GM18499 (cell line): Measurements from ENCODE around the gene KRT84.
"Not testable (repeated sequence)": the region's sequence is repeated elsewhere in the genome, so short reads cannot be mapped to it uniquely, and the experiment has no call there.

Experiments
- ATAC-seq: cut with Tn5 transposase; IDR thresholded peaks from one replicate; pipeline ENCODE4 v1.9.1; 2021; ENCODE audit warnings: moderate number of reproducible peaks; ENCODE audit not compliant: insufficient read depth, unreplicated experiment

The KRT84 gene

DNA sequence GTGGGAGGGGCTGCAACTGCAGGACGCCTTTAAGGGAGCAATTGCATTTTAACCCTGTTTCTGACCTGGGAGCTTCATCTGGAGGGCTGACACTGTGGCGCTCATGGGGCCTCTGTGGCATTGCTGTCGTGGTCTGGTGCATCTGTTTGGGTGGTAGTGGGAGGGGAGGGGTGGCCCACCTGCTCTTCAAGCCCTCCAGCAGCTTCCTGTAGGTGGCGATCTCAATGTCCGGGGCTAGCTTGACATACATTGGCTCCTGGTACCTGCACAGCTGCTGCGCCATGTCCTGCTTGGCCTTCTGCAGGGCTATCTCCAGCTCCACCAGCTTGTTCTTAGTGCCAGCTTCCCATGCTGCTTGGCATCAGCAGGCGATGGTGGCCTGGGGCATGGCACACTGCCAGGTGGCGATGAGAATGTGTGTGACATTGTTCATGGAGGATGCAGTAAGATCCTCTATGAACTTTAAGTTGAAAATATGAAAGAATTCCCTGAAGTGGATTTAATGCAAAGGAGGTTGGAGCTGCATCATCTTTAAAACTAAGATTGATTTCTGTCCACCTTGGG, 28.4 kb upstream of the KRT84 start:
- ATAC-seq = no peak

- no peak for ATAC-seq
These were observed 27.8 kb upstream of the KRT84 start for GRCh38 chr12:52413202-52413601.

DNA sequence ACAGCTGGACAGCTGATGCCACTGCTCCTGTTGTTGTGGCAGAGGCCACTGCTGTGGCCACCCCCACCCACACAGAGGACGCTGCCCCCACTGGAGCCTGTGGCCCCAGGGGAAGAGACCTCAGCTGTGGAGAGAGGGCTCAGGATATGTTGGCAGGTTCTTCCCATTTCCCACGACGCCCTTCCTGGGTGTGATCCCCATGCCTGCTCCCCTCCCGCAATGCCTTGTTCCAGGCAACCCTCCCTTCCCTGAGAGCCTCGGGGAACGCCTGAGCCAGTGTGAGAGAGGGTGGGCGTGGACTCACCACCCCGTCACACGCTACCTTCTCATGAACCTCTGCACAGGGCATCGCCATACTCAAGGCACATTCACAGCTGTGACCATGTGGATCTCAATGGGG, 26.4 kb upstream of the KRT84 start:
- no peak for ATAC-seq

- ATAC-seq = not testable (repeated sequence)
These were observed 25.3 kb upstream of the KRT84 start for GRCh38 chr12:52410589-52411248.

DNA sequence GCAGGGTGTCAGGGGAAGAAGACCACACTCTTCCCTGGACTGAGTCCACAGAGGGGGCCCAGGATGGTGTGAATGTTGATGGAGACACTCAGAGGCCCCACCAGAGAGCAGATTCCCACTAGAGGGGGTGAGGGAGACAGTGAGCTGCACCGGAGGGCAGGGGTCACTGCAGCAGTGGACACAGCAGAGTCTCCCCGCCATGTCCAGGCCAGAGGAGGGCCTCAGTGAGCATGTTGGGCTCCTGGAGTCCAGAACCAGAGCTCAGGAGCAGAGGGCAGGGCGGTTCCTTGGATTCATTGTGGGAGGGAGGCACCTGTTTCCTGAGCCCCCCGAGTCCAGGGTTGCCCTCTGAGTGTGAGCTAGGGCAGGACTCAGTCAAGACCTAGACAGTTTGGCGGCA, 22.5 kb upstream of the KRT84 start:
- no peak for ATAC-seq

- ATAC-seq = no peak
These were observed 20.5 kb upstream of the KRT84 start, which contains the start of gene KRT82 for GRCh38 chr12:52405922-52406385. Gene KRT82, minus strand, starts transcription at chr12:52406335. Its CDS starts 58 bp downstream, at chr12:52406277.

DNA sequence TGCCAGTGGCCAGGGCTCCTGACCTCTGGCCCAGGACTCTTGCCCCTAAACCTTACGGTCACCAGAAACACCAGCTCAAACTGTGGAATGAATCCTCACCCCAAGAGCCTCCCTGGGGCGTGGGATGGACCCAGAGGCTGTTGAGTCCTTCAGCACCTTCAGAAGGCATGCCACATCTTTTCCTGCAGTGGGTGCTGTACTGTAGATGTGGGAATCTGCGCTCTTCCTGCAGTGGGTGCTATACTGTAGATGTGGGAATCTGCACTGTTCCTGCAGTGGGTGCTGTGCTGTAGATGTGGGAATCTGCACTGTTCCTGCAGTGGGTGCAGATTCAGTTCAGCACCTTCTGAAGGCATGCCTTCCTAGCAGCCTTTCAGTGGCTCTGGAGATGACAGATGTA, 19.5 kb upstream of the KRT84 start:
- no peak for ATAC-seq

DNA sequence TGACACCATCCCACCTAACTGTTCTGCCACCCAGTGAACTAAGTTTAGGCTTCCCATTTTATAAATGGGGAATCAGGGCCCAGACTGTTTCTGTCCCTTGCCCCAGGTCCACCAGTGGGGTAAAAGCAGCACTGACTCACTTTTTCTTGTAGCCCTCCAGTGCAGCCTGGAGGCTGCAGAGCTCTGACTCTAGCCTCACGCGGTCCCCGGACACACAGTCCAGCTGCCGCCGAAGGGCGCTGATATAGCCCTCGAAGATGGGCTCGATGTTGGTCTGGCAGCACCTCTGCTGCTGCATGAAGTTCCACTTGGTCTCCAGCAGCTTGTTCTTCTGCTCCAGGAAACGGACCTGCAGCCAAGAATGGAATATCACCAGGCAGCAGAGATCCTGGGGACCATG, 18.1 kb upstream of the KRT84 start:
- no peak for ATAC-seq

DNA sequence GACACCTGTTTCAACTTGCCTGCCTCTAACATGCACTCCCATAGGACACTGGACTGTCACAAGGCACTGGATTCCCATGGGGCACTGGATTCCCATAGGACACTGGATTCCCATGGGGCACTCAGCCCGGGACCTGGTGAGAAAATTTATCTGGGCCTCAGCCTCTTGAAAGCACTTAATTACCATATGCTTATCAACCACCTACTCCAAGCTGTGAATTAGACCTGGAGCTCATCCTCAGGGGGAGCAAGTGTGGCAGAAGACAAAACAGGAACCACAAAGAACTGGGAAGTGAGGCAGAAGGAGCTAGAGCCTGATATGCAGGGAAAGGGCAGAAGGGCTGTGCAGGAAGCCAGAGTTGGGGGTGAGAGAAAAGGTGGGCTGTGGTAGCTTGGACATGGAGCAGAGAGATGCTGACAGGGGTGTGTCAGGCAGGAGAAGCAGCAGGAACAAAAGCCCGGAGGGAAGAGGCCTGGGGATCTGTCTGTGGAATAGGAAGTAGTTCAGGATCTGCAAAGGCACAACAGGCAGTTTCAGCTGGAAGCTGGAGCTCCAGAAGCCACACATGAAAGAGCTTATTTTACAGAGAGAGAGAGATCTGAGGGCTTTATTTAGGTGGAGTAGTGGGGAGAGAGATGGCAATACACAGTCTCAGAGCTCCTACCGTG, 17.6 kb upstream of the KRT84 start:
- ATAC-seq = no peak

DNA sequence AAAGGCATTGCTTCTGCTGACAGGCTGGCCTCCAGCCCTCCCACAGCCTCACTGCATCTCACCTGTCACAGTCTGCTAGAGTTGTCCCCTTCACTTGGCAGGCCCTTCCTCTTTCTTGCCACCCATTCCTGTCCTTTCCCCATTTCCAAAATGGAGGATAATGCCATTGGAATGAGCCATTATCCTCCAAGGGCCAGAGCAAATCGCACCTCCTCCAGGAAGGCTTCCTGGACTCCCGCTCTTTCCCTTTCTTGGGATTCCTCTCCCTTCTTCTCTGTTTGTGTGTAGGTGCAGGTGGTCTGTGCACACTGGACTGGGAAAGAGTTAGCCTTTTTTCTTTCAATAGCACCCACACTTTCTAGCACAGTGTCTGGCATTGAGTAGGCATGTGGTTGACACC, 16.9 kb upstream of the KRT84 start:
- ATAC-seq = no peak

DNA sequence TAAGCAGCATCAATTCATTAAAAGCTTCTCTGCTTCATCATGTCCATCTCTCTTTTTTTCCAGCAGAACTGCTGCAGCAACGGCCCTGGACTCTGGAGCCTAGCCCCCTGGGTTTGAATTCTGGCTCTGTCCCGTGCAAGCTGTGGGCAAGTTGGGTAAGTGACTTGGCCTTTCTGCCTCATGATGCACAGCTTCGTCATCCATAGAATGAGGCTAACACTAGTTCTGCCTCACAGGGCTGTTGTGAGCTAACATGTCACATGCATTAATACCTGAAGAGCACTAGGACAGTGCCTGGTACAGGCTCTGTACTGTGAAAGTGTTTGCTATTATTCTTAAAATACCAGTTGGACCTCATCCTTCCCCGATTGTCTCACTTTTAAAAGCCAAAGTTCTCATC, 16.5 kb upstream of the KRT84 start:
- ATAC-seq = no peak

- ATAC-seq = no peak
These were observed 16.1 kb upstream of the KRT84 start for GRCh38 chr12:52401526-52401925.

GRCh38 chr12:52400906-52401305, 15.5 kb upstream of the KRT84 start:
- ATAC-seq = no peak

DNA sequence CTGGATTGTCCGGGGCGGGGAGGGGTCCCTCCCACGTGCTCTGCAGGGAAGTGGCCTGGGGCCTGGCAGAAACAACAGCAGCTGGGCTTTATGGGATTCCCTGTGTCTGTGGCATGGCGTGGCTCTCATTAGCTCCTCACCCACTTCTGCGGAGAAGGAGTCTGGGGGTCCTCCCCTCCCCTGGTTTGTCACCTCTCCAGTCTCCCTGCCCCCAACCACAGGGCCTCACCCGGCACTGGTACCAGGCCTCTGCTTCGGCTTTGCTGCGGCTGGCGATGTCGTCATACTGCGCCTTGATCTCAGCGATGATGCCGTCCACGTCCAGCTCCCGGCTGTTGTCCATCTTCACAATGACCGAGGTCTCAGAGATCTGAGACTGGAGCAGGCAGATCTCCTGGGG, 14.3 kb upstream of the KRT84 start:
- ATAC-seq = no peak

DNA sequence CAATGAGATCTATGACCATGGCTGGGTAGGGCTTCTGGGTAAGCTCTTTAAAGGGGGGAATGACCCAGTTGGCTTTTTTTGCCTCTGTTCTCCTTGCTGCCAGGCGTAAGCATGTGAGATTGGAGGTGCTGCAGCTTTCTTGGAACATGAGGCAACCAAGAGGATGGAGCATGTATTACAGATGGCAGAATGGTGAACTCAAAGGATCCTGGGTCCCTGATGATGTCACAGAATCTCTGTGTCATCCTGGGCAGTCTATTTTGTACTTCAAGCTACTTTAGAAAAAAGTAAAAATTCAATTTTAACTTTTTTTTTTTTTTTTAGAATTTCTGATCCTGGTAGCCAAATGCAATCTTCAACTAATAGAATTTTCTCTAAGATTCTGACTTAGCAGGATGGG, 12.7 kb upstream of the KRT84 start:
- no peak for ATAC-seq

DNA sequence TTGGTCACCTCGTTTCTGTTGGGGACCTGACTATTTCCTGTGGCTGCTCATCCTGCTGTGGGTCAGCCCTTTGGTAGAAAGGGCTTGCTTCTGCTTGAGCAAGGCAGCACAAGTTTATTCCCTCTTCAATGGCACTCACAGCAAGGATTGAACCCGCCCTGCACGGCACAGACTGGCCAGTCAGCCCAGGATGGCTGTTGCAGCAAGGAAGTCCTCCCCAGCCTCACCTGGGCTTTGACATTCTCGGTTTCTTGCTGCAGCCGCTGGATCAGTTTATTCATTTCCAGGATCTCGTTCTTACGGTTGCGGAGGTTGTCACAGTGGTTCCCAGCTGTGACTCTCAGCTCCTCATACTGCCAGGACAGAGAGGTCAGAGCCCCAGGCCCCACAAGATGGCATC, 11.2 kb upstream of the KRT84 start:
- ATAC-seq = no peak

DNA sequence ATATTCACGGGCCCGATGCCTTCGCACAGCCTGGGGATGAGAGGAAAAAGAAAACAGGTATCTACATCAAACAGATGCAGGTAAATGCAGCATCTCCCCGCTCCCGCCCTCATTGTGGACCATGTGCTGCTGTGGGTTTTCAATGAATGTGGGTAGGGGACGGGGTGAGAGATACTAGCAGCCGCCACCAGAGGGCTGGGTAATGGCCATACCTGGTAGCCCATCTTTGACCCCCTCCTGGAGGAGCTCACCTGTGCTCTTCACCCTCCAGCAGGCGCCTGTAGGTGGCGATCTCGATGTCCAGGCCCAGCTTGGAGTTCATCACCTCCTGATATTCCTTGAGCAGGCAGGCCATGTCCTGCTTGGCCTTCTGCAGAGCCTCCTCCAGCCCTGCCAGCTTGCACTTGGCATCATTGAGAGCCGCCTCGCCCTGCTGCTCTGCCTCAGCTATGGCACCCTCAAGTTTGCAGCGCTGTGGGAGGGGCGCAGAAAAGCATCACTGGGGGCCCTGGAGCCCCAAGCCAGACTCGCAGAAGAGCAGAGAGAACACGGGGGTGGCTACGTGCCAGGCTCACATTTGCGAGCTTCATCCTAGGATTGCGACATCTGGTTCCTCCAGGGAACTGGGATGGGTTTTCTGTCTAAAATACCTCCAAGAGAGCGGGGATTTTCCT, 10.4 kb upstream of the KRT84 start:
- no peak for ATAC-seq

DNA sequence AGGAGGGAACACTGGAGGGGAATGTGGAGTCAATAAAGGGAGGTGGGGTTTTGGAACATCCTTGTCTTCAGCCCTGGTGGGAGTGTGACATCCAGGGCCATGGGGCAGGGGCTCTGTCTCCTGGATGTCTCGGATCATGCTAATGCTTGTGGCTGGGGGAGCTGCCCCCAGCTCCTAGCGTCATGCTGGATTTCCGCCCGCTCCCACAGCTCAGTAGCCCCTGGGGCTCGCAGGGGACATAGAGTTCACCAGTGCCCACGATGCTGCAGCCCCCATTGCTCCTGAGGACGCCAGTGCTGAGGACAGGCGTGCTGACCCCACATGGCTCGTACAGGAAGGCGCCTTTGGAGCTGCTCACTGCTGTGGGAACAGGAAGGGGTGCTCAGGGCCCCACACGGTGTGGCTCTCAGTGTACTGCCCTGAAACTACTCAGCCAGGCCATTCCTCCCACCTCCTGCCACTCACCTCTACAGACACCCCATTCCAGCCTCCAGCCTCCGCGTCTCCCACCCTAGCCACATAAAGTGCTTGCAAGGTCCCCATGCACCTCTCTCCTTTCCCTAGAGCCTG, 9.5 kb upstream of the KRT84 start:
- no peak for ATAC-seq

DNA sequence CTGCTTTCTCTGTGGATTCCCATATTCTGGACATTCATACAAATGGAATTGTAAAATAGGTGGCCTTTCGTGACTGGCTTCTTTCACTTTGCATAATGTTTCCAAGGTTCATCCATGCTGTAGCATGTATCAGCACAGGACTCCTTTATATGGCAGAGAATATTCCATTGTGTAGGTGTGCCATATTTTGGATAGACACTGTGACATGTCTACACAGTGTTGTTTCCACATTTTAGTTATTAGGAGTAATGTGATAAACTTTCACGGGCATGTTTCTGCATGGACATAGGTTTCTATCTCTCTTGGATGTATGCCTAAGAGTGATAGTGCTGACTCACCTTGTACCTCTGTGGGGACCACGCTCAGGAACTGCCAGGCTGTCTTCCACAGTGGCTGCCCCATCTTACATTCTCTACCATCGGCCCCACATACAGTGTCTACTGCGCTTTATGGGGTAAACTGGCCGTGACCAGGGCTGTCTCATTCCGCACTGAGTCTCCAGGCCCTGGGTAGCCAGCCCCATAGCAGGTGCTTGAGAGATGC, 7.1 kb upstream of the KRT84 start:
- ATAC-seq = no peak

DNA sequence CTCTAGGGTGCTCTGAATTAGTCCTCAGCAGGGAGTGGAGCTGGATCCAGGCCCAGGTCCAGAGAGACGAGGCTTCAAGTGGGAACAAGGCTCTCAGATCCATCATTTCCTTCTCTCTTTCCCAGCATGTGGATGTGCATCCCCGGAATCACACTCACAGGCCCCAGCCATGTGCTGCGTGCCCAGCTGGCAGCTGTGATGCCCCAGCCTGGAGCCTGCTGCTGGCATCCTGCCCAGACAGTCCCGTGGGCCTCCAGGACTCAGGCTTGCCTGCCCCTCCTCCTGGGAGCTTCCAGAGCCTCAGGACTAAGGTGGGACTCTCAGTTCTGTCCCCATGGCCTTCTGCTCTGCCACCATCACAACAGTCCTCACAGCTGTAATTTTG, 6.2 kb upstream of the KRT84 start:
- no peak for ATAC-seq
